ENCODE results near the gene APEH. TPM values are rescaled to one million over a fixed set of nuclear protein-coding genes. Genes with fewer than 3 reads are reported as not detected.

APEH gene
- polyA plus RNA-seq, 2 of the 4 experiments (the other 2 are of a cell fraction): 60.8 to 64.9 TPM

DNA sequence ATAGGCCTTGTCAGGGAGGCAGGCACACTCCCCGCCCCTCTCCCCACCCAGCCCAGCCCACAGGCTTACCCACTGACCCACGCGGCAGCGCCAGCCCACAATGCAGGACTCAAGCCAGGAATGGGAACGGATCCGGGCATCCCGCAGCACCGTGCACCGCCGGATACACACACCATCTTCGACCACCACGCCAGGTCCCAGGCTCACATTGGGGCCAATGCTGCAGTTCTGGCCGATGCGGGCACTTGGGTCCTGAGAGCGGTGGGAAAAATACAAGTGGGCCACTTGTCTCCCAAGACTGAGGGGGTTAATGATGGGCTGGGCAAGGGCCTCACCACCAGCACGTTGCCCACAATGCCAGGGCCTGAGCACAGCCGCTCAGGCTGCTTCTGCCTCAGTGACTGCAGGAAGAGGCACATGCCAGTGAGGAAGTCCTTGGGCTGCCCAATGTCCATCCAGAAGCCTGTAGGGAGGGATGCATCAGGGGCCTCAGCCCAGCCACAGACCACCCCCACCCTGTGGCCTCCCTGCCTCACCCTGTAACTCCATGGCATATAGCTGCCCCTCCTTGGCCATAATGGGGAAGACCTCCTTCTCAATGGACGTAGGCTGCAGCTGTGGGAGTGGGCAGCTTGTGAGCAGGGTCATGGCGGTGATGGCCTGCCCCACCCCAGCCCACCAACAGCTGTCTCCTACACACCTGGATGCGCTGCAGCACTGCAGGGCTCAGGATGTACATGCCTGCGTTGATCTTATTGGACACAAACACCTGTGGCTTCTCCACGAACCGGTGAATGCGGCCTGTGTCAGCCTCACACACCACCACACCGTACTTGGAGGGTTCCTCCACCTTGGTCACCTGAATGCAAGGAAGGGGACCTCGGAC lies 48.0 kb downstream of the APEH start:
- FAIRE-seq (no peak), DNase-seq (ENCODE audit: low read depth in 1 of 2, low spot score in 1 of 2) (no peak), ATAC-seq (no peak)
- ChIA-PET CTCF (interaction anchor here (0.9 to 3.0 kb wide), 5 partner anchors 10 to 117 kb away, joined by 3 to 18 read pairs (median 4); partner anchors contain the start of gene INKA1), POLR2A (no interaction called here)
- Histone ChIP-seq H3K4me3 (no peak overlapping the region; the same call in 2 of the 3 replicates), H3K4me2 (peak overlapping the region; percentile 94), H3K9me3 (no peaks in the 10 kb centered on the region), H3K27ac (no peak overlapping the region), H3K4me1 (peaks cover 14% of the 10 kb centered on the region)
- WGBS (ENCODE audit: missing lambda C conversion rate): 91% methylated on average over 12 of the region's 26 CpGs
- TF ChIP-seq EHMT2 (IDR thresholded peaks at IDR 0.05; ENCODE audit: low read depth) (no peak), CBX2 (IDR thresholded peaks at IDR 0.05; ENCODE audit: borderline replicate concordance, low read depth) (no peak), POLR2AphosphoS2 (conservative IDR thresholded peaks at IDR 0.05; ENCODE audit: low read length) (no peak), CBX8 (IDR thresholded peaks at IDR 0.05) (no peak), ZNF302 (CRISPR knock-in tag; IDR thresholded peaks at IDR 0.05) (no peak), CHD2 (IDR thresholded peaks at IDR 0.05; ENCODE audit: low read length, partially characterized antibody) (no peak), JUNB (IDR thresholded peaks at IDR 0.05) (no peak), RFX5 (IDR thresholded peaks at IDR 0.05) (no peak), SREBF2 (IDR thresholded peaks at IDR 0.05) (no peak), POLR2A (IDR thresholded peaks at IDR 0.05; ENCODE audit: low read length) (no peak), TP53 (CRISPR knock-in tag; IDR thresholded peaks at IDR 0.05) (no peak), FOSB (CRISPR knock-in tag; IDR thresholded peaks at IDR 0.05) (no peak), NPAS2 (CRISPR knock-in tag; IDR thresholded peaks at IDR 0.05; ENCODE audit: borderline replicate concordance) (no peak), HOXB13 (CRISPR knock-in tag; IDR thresholded peaks at IDR 0.05; ENCODE audit: low read depth) (no peak)
- TF ChIP-seq, protein P1, sequence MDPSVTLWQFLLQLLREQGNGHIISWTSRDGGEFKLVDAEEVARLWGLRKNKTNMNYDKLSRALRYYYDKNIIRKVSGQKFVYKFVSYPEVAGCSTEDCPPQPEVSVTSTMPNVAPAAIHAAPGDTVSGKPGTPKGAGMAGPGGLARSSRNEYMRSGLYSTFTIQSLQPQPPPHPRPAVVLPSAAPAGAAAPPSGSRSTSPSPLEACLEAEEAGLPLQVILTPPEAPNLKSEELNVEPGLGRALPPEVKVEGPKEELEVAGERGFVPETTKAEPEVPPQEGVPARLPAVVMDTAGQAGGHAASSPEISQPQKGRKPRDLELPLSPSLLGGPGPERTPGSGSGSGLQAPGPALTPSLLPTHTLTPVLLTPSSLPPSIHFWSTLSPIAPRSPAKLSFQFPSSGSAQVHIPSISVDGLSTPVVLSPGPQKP (IDR thresholded peaks at IDR 0.05; ENCODE audit: low read depth, low read length): no peak
- TF ChIP-seq, protein P2, sequence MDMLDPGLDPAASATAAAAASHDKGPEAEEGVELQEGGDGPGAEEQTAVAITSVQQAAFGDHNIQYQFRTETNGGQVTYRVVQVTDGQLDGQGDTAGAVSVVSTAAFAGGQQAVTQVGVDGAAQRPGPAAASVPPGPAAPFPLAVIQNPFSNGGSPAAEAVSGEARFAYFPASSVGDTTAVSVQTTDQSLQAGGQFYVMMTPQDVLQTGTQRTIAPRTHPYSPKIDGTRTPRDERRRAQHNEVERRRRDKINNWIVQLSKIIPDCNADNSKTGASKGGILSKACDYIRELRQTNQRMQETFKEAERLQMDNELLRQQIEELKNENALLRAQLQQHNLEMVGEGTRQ (IDR thresholded peaks at IDR 0.05): no peak

DNA sequence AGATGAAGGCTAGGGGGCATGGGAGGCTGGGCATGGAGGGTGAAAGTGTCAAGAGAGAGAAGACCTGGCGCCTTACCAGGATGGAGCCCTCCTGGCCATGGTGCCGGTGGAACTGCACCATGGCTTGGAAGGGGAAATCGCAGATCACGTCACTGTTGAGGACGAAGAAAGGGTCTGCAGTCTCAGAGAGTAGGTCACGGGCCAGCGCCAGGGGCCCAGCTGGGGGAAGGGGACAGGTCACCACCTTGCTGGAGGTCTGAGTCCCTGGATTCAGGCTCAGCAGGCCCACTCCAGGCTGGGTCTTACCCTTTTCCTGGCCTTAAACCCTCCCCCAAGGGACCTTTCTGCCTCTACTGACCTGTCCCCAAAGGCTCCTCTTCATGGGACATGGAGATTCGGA lies 48.7 kb downstream of the APEH start:
- WGBS (ENCODE audit: missing lambda C conversion rate): 55% methylated on average over 8 of the region's 8 CpGs
- Histone ChIP-seq H3K4me1 (peaks cover 14% of the 10 kb centered on the region), H3K9me3 (no peaks in the 10 kb centered on the region), H3K4me3 (peak overlapping the region; percentile 99), H3K4me2 (peak overlapping the region; percentile 94), H3K27ac (peak overlapping the region; percentile 94 to 99)
- ChIA-PET CTCF (interaction anchor here (0.8 to 2.1 kb wide), 4 partner anchors 11 to 183 kb away, joined by 3 to 7 read pairs (median 4); partner anchors contain the start of gene INKA1), POLR2A (interaction anchor here (0.5 kb wide), 1 partner anchor 156 kb away, joined by 4 read pairs; no protein-coding TSS in a partner anchor)
- FAIRE-seq (no peak), ATAC-seq (no peak), DNase-seq (ENCODE audit: low read depth in 1 of 2, low spot score in 1 of 2) (no peak)
- TF ChIP-seq HOXB13 (CRISPR knock-in tag; IDR thresholded peaks at IDR 0.05; ENCODE audit: low read depth) (no peak), POLR2AphosphoS2 (conservative IDR thresholded peaks at IDR 0.05; ENCODE audit: low read length) (no peak), TFCP2L1 (CRISPR knock-in tag; IDR thresholded peaks at IDR 0.05) (no peak), RARB (CRISPR knock-in tag; IDR thresholded peaks at IDR 0.05) (no peak), SMC3 (IDR thresholded peaks at IDR 0.05) (no peak), RNF2 (IDR thresholded peaks at IDR 0.05; ENCODE audit: borderline replicate concordance, low read depth) (no peak)
- TF ChIP-seq, protein P3, sequence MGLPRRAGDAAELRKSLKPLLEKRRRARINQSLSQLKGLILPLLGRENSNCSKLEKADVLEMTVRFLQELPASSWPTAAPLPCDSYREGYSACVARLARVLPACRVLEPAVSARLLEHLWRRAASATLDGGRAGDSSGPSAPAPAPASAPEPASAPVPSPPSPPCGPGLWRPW (IDR thresholded peaks at IDR 0.05): no peak

DNA sequence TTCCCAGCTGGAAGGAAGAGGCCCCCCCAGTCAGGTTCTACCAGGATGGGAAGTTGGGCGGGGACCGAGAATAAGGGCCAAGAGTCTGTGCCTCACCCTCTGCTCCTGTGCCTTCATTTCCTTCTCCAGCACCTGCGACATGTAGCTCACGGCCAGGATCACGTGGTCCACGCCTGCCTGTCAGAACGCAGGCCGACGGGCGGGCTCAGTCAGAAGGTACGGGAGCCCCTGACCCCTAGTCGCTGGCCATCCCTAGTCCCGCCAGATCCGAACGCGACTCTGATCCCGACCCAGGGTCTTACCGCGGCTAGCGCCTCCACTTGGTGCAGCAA lies 49.1 kb downstream of the APEH start:
- H3K4me2 ChIP-seq: peak overlapping the region; percentile 94
- CTCF ChIA-PET: interaction anchor here (0.8 to 2.1 kb wide), 4 partner anchors 11 to 184 kb away, joined by 3 to 7 read pairs (median 4); partner anchors contain the start of gene INKA1
- DNase-seq (ENCODE audit: low read depth in 1 of 2, low spot score in 1 of 2) (peak in 1 of 2 experiments; percentile 48), FAIRE-seq (no peak), ATAC-seq (peak; percentile 23 to 32; a peak in 3 of 6 replicates)
- POLR2A ChIA-PET: interaction anchor here (0.5 kb wide), 1 partner anchor 155 kb away, joined by 4 read pairs; no protein-coding TSS in a partner anchor
- peak overlapping the region; percentile 99 for H3K4me3 ChIP-seq
- peak overlapping the region; percentile 94 to 99 for H3K27ac ChIP-seq
- no peaks in the 10 kb centered on the region for H3K9me3 ChIP-seq
- 0% methylated on average over 2 of the region's 20 CpGs for WGBS (ENCODE audit: missing lambda C conversion rate)
- no peak for TF ChIP-seq MYC (IDR thresholded peaks at IDR 0.05; ENCODE audit: borderline replicate concordance, low read length)
- TF ChIP-seq, protein P4, sequence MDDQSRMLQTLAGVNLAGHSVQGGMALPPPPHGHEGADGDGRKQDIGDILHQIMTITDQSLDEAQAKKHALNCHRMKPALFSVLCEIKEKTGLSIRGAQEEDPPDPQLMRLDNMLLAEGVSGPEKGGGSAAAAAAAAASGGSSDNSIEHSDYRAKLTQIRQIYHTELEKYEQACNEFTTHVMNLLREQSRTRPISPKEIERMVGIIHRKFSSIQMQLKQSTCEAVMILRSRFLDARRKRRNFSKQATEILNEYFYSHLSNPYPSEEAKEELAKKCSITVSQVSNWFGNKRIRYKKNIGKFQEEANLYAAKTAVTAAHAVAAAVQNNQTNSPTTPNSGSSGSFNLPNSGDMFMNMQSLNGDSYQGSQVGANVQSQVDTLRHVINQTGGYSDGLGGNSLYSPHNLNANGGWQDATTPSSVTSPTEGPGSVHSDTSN (IDR thresholded peaks at IDR 0.05): no peak
- TF ChIP-seq HOXB13 (CRISPR knock-in tag; IDR thresholded peaks at IDR 0.05; ENCODE audit: low read depth): no peak
- TF ChIP-seq, protein P2 (IDR thresholded peaks at IDR 0.05): peak; percentile 78
- peaks cover 14% of the 10 kb centered on the region for H3K4me1 ChIP-seq

Measured in A549 (cell line).